Measurements from ENCODE around the gene SCAPER. TPM values are rescaled to one million over a fixed set of nuclear protein-coding genes. Genes with fewer than 3 reads are reported as not detected.

SCAPER gene
- total RNA-seq, 2 donors from 2014 or later: 25.8 to 56.7 TPM

DNA sequence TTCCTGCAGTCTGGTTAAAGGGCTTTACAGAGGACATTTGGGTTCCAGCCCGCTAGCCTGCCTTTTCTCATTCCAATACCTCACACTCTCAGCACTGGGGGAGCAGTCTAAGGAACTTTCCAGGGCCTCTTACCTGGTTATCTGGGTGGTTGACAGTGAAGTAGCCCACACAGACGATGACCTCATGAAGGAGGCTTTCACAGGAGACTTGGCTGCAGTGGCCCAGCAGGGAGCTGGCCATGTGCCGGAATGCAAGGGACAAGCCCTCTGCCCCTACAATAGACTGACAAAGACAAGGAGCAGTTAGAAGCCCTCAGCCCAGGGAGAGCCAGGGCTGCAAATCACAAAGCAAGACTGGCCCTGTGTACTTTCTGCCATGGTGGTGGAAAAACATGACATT lies 529.1 kb downstream of the SCAPER start:
- peaks cover 48% of the 10 kb centered on the region for H3K36me3 Mint-ChIP-seq (ENCODE audit: low read depth)
- no peak overlapping the region for H3K4me3 Mint-ChIP-seq
- no peaks in the 10 kb centered on the region for H3K27me3 Mint-ChIP-seq
- no peak overlapping the region for H3K27ac Mint-ChIP-seq
- H3K4me1 Mint-ChIP-seq: no peaks in the 10 kb centered on the region
- no peak for ATAC-seq (replicated peaks)
- H3K9me3 Mint-ChIP-seq: no peaks in the 10 kb centered on the region

DNA sequence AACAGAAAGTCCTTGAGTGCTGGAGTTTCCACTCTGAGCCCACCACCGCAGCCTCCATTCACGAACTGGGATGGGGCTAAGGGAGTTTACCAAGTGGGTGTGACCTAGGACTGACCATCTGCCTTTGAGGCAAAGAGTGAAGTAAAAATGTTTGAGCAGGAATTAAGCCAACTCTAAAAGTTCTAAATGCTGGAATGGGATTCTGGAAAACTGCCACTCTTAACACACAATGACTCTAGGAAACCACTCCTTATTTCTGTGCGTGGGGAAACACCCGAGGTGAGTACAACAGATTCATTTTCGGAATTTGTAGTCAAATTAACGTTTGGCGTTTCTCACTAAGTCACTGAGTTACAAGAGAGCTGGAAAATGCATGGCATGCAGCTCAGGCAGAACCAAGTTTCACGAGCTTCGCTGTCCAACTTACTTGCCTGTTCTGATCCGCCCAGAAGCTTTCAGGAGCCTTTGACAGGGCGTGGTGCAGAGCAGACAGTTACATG lies 537.0 kb downstream of the SCAPER start:
- peaks cover 4% of the 10 kb centered on the region for H3K4me1 Mint-ChIP-seq
- ATAC-seq (replicated peaks): no peak
- no peaks in the 10 kb centered on the region for H3K27me3 Mint-ChIP-seq
- peaks cover 21% of the 10 kb centered on the region for H3K36me3 Mint-ChIP-seq (ENCODE audit: low read depth)
- no peak overlapping the region for H3K27ac Mint-ChIP-seq
- no peak overlapping the region for H3K4me3 Mint-ChIP-seq
- no peaks in the 10 kb centered on the region for H3K9me3 Mint-ChIP-seq

DNA sequence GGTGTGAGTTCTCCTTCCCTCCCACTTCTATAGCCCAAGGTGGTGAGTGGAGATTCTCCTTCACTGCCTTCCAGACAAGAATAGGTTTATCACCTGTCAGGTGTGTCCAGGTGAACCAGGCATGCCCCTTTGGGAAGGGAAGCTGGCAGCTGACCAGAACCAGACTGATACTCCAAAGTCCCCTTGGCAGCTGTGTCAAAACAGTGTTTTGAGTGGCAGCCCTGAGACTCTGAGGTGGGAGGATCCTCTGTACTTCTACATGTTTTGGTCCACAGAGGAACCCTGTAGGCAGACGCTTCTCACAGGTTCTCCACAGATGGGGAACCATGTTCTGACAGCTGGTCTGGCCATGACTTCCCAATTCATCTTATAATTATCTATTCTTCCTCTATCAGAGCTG lies 538.4 kb downstream of the SCAPER start:
- ATAC-seq (replicated peaks): no peak
- Mint-ChIP-seq H3K4me1 (peaks cover 4% of the 10 kb centered on the region), H3K4me3 (no peak overlapping the region), H3K36me3 (ENCODE audit: low read depth) (peaks cover 7% of the 10 kb centered on the region), H3K27me3 (no peaks in the 10 kb centered on the region), H3K9me3 (no peaks in the 10 kb centered on the region), H3K27ac (no peak overlapping the region)

DNA sequence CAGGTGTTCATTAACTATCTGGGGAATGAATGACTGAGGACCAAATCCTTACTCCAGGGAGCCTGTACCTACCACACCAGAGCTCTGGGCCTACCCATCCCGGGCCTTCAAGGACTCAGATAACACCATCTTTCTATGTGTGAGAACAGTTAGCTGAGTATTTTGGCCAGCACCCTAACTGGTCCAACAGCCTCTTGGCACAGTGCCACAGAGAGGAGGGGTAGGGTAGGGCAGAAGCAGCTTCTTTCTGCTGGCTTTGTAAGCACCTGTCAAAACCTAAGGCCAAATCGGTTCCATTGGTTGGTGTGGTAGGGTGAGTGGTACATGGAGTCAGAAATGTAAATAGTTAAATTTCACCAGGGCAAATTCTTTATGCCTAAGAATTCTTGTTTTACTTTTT lies 541.9 kb downstream of the SCAPER start:
- Mint-ChIP-seq H3K27me3 (no peaks in the 10 kb centered on the region), H3K36me3 (ENCODE audit: low read depth) (peaks cover 7% of the 10 kb centered on the region), H3K9me3 (no peaks in the 10 kb centered on the region), H3K27ac (no peak overlapping the region), H3K4me1 (no peaks in the 10 kb centered on the region), H3K4me3 (no peak overlapping the region)
- ATAC-seq (replicated peaks): no peak

DNA sequence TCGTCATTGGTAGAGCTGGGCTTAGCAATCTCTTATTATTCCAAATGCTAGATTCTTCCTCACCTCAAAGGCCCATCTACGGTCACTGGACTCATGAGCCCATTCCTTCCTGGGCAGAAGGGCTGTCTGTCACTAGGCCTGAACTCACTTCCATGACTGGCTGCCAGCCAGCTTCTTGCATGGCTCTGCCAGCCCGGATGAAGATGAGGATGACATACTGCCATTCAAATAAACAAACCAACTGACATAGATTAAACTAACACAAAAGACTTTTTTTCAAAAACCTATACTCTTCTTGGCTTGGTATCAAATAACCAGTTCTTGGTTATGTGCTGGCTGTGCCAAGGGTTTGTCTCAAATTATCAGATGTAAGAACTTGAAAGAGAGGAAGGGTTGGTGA lies 544.7 kb downstream of the SCAPER start:
- H3K27ac Mint-ChIP-seq: no peak overlapping the region
- no peaks in the 10 kb centered on the region for H3K4me1 Mint-ChIP-seq
- H3K9me3 Mint-ChIP-seq: no peaks in the 10 kb centered on the region
- no peaks in the 10 kb centered on the region for H3K27me3 Mint-ChIP-seq
- no peak for ATAC-seq (replicated peaks)
- H3K36me3 Mint-ChIP-seq (ENCODE audit: low read depth): peaks cover 2% of the 10 kb centered on the region
- H3K4me3 Mint-ChIP-seq: no peak overlapping the region

DNA sequence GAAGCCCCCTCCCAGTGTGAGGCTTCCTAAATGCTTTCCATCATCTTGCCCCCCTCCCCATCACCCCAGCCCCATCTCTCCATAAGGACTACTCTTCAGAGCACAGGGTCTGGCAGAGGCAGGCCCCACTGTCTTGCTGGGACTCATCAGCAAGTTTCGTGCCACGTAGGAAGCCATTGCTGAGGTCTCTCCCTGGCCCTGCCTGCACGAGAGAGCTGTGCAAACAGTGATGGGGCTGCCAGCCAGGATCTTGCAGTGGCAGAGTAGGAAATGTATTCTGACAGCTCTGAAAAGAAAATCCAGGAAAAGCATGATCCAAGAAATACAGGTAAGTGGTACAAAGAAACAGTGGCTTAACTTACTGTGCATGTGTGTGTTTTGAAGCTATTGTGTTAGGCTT lies 546.0 kb downstream of the SCAPER start:
- Mint-ChIP-seq H3K27me3 (no peaks in the 10 kb centered on the region), H3K4me3 (no peak overlapping the region), H3K9me3 (no peaks in the 10 kb centered on the region), H3K36me3 (ENCODE audit: low read depth) (no peaks in the 10 kb centered on the region), H3K4me1 (no peaks in the 10 kb centered on the region), H3K27ac (no peak overlapping the region)
- no peak for ATAC-seq (replicated peaks)

DNA sequence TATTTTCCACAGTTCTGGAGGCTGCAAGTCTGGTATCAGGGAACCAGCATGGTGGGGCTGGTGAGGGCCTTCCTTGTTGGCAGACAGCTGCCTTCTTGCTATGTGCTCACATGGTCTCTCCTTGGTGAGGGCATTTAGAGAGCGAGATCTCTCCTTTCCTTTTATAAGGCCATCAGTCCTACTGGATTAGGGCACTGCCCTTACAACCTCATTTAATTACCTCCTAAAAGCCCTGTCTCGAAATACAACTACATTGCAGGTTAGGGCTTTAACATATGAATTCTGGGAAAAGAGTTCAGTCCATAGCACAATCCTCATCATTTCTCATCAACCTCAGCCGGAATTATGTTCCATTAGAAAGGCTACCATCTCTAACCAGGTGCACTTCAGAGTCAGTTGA lies 546.7 kb downstream of the SCAPER start:
- Mint-ChIP-seq H3K4me3 (no peak overlapping the region), H3K27me3 (no peaks in the 10 kb centered on the region), H3K27ac (no peak overlapping the region), H3K9me3 (no peaks in the 10 kb centered on the region), H3K4me1 (no peaks in the 10 kb centered on the region), H3K36me3 (ENCODE audit: low read depth) (peaks cover 5% of the 10 kb centered on the region)
- no peak for ATAC-seq (replicated peaks)

DNA sequence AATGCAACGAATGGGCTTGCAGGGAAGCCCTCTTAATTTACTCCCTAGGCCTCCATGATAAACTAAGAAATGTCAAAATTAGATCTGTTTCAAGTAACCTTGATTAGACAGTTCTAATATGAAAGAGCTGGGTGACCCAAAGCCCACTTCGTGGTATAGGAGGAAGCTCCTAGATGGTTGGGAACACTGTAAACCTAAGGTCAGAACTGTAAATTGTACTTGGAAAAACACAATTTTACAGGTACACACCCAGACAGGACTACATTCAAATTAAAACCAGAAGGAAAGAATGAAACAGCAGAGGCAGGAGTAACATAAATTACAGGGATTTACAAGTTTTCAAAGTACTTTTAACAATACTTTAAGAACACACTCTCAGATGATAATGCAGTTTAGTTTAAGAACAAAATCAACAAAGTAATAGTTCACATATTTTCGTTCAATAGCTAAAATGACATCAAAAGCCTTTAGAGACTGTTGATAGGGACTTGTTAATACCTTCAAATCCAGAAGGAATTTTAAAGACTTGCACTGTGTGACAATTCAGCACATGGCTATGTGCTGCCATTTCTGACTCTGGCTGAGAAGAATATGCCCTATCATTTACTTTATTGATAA lies 550.2 kb downstream of the SCAPER start:
- H3K9me3 Mint-ChIP-seq: no peaks in the 10 kb centered on the region
- H3K4me1 Mint-ChIP-seq: no peaks in the 10 kb centered on the region
- H3K36me3 Mint-ChIP-seq (ENCODE audit: low read depth): peaks cover 22% of the 10 kb centered on the region
- ATAC-seq (replicated peaks): no peak
- H3K4me3 Mint-ChIP-seq: no peak overlapping the region
- no peaks in the 10 kb centered on the region for H3K27me3 Mint-ChIP-seq
- no peak overlapping the region for H3K27ac Mint-ChIP-seq

DNA sequence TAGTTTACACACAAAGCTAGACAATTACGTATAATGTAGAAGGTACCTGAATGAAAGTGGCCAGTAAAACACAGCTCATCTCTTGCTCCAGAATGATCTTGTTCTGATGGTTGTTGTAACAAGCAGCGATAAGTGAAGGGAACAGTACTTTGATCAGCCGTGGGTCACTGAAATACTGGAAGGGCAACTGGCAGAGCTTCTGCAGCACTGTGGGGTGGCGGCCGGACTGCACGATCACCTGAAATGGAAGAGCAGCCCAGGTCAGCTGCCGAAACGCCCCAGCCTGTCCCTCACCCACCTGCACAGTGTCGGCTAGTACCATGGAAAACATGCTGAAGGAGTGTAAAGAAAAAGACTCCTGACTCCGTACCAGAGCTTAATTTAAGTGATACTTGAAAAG lies 551.2 kb downstream of the SCAPER start:
- H3K9me3 Mint-ChIP-seq: no peaks in the 10 kb centered on the region
- peaks cover 22% of the 10 kb centered on the region for H3K36me3 Mint-ChIP-seq (ENCODE audit: low read depth)
- H3K4me3 Mint-ChIP-seq: no peak overlapping the region
- no peak for ATAC-seq (replicated peaks)
- H3K4me1 Mint-ChIP-seq: no peaks in the 10 kb centered on the region
- no peaks in the 10 kb centered on the region for H3K27me3 Mint-ChIP-seq
- H3K27ac Mint-ChIP-seq: no peak overlapping the region

DNA sequence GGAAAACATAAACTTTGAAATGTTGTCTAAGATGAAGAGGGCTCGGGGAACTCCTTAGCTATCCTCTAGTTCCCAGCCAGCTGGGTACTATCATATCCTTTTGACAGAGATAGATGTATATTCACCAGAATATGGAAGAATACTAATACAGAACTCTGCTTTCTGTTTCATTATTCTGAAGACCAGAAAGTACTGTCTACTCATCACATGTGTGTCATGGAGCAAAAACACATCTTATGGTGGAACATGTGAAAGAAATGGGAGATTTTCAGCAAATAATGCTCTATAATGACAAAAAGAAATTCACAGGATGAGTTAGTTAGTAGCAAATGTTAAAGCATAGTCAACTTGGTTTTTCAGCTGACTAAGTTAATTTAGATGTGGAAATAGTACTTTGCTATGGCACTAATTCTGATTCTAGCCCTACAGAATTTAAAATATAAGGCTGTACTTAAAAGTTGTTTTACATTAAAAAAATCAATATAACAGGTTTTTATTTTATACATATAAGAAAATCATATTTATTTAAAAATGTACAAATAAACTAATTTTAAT lies 552.0 kb downstream of the SCAPER start:
- Mint-ChIP-seq H3K4me1 (no peaks in the 10 kb centered on the region), H3K4me3 (no peak overlapping the region), H3K36me3 (ENCODE audit: low read depth) (peaks cover 31% of the 10 kb centered on the region), H3K27me3 (peaks cover 3% of the 10 kb centered on the region), H3K27ac (no peak overlapping the region), H3K9me3 (no peaks in the 10 kb centered on the region)
- no peak for ATAC-seq (replicated peaks)

DNA sequence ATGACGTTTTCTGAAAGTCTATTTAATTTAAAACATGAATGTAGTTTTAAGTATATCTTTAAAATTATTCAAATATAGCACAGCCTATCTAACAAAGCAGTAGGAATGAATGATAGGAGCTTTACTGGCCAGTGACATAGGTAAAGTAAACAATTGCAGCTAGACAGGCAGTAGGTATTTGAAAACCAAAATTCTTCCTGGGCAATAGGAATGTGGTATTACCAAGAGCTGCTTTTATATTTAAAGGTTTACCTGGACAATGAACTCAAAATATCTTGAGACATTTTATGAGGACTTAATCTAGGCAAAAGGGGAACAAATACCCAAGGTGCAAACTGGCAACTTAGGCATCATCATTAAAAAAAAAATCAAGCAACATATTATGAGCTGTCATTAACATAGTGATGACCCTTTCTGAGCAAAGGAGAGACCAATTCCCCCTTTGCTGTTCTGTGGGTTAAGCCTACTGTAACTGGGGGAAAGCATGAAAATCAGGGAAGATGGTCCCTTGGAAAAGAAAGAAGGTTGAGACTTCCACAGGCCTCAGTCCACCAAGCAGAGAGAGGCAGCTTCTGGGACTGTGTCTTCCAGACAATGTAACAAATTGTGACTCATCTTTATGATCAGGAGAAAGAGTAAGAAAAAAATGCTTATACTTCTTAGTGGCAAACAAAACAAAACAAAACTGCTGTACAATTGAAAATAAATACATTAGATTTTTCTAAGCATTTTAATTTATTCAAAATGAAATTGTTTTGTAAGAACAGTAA lies 555.7 kb downstream of the SCAPER start:
- Mint-ChIP-seq H3K36me3 (ENCODE audit: low read depth) (peaks cover 45% of the 10 kb centered on the region), H3K9me3 (no peaks in the 10 kb centered on the region), H3K27me3 (peaks cover 21% of the 10 kb centered on the region), H3K4me3 (no peak overlapping the region), H3K27ac (no peak overlapping the region), H3K4me1 (peaks cover 7% of the 10 kb centered on the region)
- ATAC-seq (replicated peaks): no peak

DNA sequence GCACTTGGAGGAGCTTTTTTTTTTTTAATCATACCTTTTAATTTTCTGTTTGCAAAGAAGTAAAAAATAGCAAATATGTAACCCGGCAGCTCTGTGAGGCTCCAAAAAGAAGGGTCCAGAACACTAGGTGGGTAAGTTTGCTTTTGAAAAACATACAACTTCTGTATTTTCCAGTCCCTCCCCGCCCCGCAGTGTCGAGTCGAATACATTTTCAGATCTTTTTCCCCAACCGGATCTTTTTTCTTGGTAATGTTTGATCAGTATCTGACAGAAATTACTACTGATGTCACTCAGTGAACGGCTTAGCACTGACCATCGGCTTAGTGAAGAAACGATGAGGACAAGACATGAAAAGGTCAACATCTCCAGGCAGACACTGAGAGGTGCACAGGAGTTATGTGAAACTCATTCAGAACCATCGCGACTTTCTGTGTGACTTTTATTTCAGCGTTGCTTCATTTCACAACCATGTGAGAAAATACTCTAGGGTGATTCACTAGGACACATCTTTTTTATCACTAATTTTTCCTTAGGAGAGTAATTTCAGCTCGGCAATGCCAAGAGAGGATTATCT lies 557.6 kb downstream of the SCAPER start:
- no peak overlapping the region for H3K4me3 Mint-ChIP-seq
- peaks cover 7% of the 10 kb centered on the region for H3K4me1 Mint-ChIP-seq
- no peaks in the 10 kb centered on the region for H3K9me3 Mint-ChIP-seq
- ATAC-seq (replicated peaks): no peak
- H3K27me3 Mint-ChIP-seq: peaks cover 36% of the 10 kb centered on the region
- H3K27ac Mint-ChIP-seq: no peak overlapping the region
- H3K36me3 Mint-ChIP-seq (ENCODE audit: low read depth): peaks cover 40% of the 10 kb centered on the region

DNA sequence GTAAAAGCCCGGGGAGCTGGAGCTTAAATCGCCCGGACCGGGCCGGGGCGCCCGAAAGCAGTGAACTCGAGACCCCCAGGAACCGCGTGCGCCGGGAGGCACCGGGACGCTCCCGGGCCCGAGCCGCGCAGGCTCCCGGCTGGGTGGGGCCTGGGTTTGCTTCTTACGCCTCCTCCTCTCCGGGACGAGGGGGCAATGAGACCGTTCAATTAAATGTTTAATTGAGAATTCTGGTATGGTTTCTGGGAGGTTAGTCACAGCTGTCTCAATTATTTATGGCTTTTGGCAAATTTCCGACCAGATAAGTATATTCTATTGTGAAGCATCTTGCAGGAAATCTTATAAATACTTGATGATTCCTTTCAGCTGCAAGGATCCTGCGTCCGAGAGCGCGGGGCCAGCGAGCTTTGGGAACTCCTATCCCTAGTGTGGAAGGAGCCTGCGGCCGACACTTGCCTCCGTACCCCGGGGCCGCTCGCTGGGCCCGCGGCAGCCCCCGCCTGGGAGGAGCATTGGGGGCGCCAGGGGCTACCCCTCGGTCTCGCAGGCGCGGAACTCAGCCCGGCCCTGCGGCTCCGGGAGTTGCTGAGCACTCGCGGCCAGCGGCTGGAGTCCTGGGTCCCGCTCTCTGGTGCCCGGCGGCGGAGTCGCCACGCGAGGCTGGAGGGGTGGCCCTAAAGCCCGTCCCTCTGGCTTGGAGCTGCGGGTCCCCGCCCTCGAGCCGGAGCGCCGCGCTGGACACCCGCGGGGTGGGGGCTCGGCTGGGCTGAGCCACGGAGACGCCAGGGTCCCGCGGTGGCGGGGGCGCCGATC lies 558.3 kb downstream of the SCAPER start:
- peaks cover 7% of the 10 kb centered on the region for H3K4me1 Mint-ChIP-seq
- H3K4me3 Mint-ChIP-seq: no peak overlapping the region
- no peaks in the 10 kb centered on the region for H3K9me3 Mint-ChIP-seq
- peaks cover 40% of the 10 kb centered on the region for H3K36me3 Mint-ChIP-seq (ENCODE audit: low read depth)
- no peak overlapping the region for H3K27ac Mint-ChIP-seq
- H3K27me3 Mint-ChIP-seq: peaks cover 40% of the 10 kb centered on the region
- no peak for ATAC-seq (replicated peaks)
